SU-DHL-6 (cell line): Measurements from ENCODE around the gene KLHL29.

Source experiments
- CTCF ChIP-seq: fragments of 200-600 bp; sonication (generic); IDR thresholded peaks from one replicate; pipeline ENCODE4 v1.5.1; 2017; ENCODE audit warnings: antibody characterized with exemption, mild to moderate bottlenecking, low read length, moderate library complexity; ENCODE audit not compliant: insufficient read depth, poor library complexity, severe bottlenecking
- EZH2phosphoT487 ChIP-seq: fragments of 200-600 bp; sonication (generic), shearing (Covaris generic); conservative IDR thresholded peaks from 2 replicates; pipeline ENCODE4 v1.6.1; 2018; ENCODE audit warnings: mild to moderate bottlenecking, antibody characterized with exemption, low read length, moderate library complexity, mixed read lengths

DNA sequence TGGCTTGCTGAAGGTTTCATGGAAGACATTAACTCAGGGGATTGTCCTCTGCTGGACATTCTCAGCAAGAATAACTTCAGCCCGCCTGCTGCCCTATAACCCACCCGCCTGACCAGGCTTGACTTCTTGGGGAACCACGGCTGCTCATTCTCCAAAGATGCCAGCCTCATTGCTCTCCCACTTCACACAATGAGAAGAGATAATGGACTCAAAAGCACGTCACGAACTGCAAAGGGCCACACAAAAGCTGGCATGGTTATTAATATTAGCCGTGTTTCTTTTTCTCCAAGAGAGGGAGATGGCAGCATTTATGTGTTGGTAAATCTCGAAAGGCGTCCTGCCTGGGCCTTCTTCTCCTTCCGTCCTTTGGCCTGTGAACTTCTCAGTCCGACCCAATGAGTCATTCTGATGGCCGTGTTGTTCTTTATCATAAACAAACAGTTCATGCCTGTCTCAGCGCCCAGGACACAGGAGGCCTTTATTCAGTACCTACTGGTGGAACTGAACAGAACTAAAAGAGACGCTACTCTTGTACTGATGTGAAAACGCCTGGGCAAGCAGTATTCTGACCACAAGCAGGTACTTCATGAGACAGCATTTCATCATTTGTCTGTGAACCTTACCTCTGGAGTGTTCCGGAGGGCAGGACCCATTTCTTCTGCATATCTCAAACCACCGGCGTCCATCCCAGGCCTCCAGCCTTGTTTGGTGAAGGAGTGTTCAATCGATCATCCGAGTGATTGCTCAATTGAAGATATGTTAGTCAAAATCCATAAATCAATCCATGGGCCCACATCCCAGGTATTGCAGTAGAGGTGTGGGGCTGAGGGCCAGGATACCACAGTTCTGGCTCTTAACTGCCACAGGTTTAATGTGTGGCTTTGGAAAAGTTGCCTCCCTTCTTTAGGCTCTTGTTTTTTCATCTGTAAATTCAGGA lies 25.1 kb upstream of the KLHL29 start:
- TF ChIP-seq CTCF (no peak), EZH2phosphoT487 (no peak)
